GM12875 (cell line): ENCODE data around the gene HBEGF.
"Not testable (repeated sequence)": the region's sequence is repeated elsewhere in the genome, so short reads cannot be mapped to it uniquely, and the experiment has no call there.

Source experiments
- H3K4me3 ChIP-seq: one replicate; pipeline ENCODE4 v1.5.1; 2011; ENCODE audit warnings: low read depth, low read length, control low read depth
- TF ChIP-seq, protein P1 (sequence below): IDR thresholded peaks from 2 replicates; pipeline ENCODE4 v1.5.1; 2011; ENCODE audit warnings: low read depth, mild to moderate bottlenecking, control low read depth, inconsistent platforms, low read length, moderate library complexity, borderline replicate concordance; ENCODE audit not compliant: insufficient read depth

HBEGF gene

DNA sequence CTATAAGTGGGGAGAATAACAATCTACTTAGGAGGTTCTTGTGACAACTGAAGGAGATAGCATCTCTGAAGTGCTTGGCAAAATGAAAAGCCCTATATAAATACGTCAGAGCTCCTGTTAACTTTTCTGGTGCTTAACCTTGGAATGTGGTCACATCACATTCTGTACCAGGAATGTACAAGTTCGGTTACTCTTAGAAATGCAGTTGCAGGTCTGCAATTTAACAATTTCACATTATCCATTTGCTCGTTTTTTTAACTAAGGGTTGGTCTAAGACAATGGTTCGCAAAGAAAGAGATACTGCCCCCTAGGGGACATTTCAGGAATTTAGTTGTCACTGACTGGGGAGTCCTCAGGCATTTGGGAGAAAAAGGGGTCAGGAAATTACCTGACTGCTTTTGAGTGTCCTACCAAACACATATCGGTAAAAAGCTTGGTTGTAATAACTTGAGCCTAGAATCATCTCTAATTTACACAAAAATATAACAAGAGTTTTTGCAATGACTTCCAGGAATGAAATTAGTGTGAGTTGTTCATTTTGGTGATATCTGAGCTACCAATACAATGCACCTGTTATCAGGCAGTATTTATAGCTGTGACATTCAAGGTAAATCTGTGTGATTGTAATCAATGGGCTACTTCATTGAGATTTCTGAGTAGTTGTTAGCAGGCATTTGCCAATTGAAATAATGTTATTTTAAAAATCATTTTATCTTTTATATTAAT is 5.4 kb upstream of the HBEGF start:
- no peak overlapping the region for H3K4me3 ChIP-seq
- TF ChIP-seq, protein P1, sequence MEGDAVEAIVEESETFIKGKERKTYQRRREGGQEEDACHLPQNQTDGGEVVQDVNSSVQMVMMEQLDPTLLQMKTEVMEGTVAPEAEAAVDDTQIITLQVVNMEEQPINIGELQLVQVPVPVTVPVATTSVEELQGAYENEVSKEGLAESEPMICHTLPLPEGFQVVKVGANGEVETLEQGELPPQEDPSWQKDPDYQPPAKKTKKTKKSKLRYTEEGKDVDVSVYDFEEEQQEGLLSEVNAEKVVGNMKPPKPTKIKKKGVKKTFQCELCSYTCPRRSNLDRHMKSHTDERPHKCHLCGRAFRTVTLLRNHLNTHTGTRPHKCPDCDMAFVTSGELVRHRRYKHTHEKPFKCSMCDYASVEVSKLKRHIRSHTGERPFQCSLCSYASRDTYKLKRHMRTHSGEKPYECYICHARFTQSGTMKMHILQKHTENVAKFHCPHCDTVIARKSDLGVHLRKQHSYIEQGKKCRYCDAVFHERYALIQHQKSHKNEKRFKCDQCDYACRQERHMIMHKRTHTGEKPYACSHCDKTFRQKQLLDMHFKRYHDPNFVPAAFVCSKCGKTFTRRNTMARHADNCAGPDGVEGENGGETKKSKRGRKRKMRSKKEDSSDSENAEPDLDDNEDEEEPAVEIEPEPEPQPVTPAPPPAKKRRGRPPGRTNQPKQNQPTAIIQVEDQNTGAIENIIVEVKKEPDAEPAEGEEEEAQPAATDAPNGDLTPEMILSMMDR: peak; percentile 62; the same call in 1 of the 2 replicates

DNA sequence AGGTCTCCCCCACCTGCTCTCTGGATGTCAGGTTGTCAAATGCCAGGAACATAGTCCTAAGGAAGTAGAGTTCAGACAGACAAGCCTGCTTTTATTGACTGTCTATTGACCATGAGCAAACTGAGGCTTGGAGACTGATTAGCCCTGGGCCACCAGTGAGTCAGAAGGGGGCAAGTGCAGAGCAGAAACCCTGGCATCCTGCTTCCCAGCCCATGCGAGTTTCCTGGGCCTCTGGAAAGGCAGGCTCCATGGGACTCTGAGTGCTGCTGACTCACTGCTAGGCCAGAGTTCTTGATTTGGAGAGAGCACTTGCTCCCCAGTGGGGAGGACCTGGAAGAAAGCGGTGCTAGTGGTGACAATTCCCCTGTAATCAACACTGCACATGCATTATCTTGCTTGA is 2.8 kb upstream of the HBEGF start:
- TF ChIP-seq, protein P1: no peak
- H3K4me3 ChIP-seq: no peak overlapping the region

DNA sequence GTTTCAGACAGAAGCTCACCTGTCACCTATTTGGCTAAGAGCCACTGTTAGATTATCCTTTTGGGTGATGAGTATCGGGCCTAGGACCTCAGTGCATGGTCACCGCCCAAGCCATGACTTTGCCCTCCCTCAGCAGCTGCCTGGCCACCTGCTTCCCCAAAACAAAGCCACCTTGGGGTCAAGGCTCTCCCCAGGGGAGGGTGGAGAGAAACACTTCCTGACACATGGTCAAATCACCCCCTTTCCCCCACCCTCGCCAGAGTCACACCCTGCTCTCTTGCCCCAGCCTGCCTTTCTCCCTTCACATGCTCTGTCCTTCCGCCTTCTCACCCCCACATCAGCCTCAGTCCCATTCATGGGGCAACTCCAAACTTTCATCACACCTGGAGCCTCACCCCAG is 1.7 kb upstream of the HBEGF start:
- TF ChIP-seq, protein P1: no peak
- H3K4me3 ChIP-seq: no peak overlapping the region

DNA sequence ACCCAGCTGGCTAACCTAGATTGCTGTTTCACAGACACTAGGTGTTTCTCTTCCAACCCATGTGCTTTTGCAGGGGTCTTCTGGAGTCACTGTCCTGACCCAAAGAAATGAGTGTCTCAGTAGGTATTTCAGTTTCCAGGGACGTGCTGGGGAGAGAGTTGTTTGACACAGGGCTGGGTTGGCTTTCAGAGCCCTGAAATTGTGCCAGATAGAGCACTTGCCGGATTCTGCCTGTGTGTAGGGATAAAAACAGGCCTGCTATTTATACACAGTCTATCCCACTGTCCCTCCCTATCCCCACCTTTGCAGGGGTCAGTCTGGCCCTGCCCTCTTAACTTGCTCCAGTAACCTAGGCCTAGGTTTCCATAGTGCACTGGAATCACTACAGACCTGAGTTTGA is 957 bp upstream of the HBEGF start:
- TF ChIP-seq, protein P1: no peak
- H3K4me3 ChIP-seq: no peak overlapping the region

DNA sequence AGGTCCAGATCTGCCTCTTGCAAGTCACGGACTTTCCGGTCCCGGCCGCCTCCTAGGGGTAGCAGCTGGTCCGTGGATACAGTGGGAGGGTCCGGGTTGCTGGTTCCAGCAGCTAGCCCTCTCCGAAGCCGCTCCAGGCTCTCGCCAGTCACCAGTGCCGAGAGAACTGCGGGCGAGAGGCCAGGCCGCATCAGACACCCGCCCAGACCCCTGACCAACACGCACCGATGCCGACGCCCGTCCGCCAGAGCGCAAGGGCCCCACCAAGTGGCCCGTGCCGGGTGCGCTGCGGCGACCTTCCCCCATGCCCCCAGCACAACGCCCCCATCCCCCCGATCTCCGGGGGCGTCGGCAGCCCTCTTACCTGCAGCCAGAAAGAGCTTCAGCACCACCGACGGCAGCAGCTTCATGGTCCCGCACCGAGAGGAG is 470 bp downstream of the HBEGF start:
- TF ChIP-seq, protein P1: peak; percentile 35; the same call in 1 of the 2 replicates
- peak overlapping the region; percentile 62 for H3K4me3 ChIP-seq

DNA sequence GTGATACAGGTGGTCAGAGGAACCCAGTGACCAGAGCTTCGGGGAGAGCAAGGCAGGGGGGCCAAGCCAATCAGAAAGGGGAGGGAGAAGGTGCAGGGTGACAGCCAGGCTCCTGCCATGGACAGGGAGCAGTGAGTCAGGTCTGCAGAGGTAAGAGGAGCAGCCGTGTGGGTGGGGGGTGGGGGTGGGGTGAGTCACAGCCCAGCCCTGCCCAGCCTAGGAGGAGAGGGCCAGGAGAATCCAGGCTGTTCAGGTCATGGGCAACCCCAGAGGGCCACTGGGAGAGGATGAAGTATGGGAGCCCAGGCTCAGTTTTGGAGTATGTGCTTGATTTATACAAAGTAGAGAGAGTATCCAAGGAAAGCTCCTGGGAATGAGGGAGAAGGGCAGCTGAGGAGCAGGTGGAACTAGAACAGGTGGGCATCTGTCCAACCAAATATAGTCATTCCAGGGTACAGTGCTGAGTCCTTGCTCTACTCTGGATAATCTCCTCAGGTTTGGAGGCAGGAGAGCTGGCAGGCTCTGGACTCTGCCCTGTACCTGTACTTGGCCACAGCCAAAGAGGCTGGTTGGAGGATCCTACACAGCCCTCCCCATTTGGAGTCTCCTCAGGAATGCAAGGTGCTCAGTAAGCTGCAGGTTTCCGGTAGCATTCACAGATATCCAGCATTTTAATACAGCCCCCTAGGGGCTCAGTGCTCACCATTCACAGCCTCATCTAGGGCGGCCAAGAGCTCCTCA is 1.6 kb downstream of the HBEGF start:
- no peak overlapping the region for H3K4me3 ChIP-seq
- TF ChIP-seq, protein P1: no peak

DNA sequence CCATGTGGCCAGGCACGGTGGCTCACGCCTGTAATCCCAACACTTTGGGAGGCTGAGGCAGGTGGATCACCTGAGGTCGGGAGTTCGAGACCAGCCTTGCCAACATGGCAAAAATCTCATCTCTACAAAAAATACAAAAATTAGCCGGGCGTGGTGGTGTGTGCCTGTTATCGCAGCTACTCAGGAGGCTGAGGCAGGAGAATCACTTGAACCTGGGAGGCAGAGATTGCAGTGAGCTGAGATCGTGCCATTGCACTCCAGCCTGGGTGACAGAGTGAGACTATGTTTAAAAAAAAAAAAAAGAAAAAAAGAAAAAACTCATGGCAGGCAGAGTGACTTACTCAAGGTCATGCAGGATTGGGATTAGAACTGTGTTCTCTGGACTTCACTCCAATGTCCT is 2.6 kb downstream of the HBEGF start:
- not testable (repeated sequence) for H3K4me3 ChIP-seq
